ENCODE results near the gene MAPK4. TPM values are rescaled to one million over a fixed set of nuclear protein-coding genes. Genes with fewer than 3 reads are reported as not detected.
A peak's percentile ranks its signal among the peaks of the same experiment; 100 is the strongest.

Gene MAPK4
- total RNA-seq, 1 donor from 2014 or later, result not detected

DNA sequence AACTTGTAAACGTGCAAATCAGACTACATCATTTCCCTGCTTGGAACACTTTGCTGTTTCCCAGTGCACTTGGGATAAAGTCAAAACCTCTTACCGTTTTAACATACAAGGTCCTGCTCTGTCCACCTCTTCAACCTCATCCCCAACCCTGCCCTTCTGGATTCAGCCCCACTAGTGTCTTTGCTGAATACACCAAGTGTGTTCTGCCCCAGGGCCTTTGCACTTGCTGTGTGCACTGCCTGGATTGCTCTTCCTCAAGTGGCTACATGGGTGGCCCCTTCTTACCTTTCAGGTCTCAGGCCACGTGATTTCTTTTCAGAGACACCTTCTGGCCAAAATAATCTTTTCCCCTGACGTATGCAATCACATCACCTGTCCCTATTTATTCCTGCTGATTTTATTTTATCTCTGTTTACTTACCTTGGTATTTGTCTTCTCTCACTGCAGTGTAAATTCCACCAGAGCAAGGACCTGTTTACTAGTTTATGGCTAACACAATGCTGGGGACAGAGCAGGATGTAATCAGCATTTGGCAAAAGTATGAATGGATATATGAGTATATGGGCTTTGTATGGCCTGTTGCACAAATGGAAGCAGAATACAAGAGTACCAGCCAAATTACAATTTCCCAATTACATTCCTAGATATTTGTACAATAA is 63.9 kb downstream of the MAPK4 start:
- no peak for DNase-seq (ENCODE audit: low read depth in 2 of 2)

DNA sequence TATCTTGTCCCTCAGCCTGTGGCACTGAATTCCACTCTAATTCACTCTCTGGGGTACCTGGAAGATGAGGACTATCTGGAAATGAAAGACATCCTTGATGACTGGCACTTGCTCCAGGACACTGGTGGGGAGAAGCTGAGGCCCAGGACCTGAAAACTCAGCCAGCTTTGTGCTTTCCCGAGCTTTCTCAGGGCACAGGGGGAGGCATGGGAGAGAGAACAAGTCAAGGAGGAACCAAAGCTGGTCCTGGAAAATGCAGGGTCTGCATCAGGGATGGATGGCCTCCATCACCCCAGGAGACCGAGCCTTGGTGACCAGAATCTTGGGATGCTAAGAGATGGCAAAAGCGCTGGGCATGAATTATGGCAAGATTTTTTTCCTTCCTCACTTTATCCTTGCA is 65.1 kb downstream of the MAPK4 start:
- no peak for DNase-seq (ENCODE audit: low read depth in 2 of 2)

DNA sequence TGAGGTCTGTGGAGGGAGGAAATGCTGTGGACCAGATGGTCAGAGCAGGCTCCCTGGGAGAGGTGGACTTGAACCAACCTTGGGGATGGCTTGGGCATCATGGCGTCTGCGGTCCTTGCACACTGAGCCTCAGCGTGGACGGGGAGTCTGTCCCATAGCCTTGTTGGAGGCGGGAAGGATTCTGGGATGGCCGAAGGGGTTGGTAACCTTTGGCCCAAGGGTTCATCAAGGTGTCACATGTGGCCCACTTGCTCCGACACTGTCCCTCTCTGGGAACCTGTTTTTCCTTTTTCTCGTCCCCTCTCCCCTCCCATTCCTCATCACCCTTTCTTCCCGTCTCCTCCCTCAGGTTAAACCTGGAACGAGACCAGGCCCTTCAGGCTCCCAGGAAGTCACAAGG is 66.4 kb downstream of the MAPK4 start:
- no peak for DNase-seq (ENCODE audit: low read depth in 2 of 2)

DNA sequence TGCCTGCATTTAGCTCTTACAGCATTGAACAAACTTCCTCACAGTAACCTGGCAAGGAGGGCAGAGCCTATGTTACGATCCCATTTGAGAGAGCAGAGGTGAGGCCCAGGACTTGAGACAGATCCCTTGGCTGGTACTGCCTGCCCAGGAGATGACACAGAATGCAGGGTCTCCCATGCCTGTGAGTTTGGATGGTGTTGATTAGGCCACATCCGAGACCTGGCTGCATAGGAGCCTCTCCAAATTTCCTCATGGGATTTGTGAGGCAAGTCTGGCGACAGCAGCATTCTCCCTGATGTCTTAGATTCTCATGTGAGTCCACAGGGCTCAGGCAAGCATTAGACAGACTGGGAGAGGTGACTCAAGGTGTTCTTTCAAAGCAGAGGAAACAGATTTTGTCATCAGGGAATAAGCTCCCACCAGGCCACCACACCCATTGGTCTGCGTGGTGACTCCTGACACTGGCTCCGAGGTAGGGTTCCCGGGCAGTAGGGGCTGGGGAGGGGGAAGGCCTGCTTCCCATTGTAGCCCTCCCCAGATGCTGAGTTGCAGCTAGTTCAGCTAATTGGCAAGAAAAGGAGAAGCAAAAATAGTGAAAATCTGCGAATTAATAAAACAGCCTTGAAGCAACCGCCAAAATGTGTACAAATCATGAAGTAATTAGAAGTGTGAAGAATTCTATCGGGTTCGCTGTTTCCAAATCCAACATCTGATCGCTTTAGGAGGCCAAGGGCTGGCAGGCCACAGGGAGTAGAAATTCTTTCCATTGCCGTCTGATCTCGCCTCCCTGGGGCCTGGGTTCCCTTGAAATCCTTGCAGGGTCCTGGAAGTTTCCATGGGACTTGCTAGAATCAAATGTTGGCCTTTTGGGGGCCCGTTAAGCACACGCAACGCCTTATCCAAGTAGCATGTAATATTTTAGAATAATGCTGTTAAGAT is 68.0 kb downstream of the MAPK4 start:
- no peak for DNase-seq (ENCODE audit: low read depth in 2 of 2)

DNA sequence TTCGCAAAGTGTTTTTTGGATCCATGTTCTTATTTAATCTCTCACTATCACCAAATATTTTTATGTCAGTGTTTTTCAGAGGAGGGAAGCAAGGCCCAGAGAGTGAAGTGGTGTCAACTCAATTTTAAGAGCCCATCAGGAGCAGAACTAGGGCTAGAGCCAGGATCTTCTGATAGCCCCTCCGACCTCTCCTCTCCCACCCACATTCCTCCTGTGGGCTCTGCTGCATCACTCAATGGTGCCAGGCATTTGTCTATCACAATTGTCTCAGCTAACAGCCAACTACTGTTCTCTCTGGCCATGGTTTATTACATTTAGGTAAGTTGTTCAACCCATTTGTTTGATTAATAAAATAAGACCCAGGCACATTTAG is 68.6 kb downstream of the MAPK4 start:
- DNase-seq (ENCODE audit: low read depth in 2 of 2), result no peak

DNA sequence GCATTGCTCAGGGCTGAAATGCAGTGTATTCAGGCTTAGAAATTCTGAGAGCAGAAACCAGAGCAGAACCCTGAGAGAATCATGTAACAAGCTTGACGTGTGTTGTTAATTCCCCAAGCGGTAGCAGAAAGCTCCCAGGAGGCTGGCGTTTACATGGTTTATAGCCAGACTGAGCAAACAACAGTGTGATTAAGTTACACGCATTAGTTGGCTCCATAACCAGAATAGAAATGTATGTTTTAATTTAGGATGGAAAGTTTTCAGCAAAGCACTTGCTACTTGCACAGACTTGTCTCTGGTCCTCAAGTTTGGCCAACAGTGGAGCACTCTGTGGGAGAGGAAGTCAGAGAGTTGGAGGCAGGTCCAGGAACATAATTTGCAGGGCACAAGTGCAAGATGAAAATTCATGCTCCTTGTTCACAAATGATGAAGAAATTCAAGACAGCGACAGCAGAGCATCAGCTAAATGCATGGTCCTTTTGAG is 69.3 kb downstream of the MAPK4 start:
- no peak for DNase-seq (ENCODE audit: low read depth in 2 of 2)

DNA sequence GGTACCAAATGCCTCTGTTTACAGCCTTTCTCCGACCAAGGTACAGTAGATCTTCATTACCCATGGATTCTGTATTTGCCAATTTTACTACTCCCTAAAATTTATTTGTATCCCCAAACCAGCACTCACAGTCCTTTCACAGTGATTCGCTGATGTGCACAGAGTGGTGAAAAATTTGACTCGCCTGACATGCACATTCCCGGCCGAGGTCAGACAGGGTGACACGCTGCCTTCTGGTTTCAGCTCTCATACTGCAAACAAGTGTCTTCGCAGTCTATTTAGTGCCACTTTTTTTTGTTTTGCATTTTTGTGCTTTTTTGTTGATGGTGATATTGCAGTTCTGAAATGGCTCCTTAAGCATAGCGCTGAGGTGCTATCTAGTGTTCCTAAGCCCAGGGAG is 71.0 kb downstream of the MAPK4 start:
- DNase-seq (ENCODE audit: low read depth in 2 of 2), result no peak

DNA sequence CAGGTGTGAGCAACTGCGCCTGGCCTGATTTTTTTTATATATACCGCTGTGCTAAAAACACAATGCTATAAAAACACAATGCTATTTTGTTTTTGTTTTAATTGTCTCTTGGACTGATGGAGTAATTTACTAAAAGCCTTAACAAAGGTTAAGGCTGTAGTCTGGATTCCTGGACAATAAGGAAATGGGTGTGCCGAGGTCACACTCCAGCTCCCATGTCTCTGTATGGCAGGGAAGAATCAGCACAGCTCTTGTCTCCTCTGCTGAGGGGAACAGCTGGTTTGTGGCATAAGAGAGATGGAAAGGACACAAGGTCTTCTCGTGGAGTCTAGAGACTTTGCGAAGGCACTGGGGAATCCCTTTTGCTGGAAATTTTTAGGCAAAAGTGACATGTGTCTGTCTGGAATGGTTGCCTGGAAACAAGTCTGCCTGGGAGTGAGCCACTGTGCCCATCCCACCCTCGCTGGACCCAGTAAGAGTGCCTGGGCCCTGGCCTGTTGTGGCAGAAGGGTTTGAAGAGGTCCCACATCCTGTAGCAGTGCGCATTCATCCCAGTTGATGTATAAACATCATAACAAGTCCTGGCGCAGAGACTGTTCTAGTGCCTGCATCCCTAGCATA is 73.1 kb downstream of the MAPK4 start:
- no peak for DNase-seq (ENCODE audit: low read depth in 2 of 2)

DNA sequence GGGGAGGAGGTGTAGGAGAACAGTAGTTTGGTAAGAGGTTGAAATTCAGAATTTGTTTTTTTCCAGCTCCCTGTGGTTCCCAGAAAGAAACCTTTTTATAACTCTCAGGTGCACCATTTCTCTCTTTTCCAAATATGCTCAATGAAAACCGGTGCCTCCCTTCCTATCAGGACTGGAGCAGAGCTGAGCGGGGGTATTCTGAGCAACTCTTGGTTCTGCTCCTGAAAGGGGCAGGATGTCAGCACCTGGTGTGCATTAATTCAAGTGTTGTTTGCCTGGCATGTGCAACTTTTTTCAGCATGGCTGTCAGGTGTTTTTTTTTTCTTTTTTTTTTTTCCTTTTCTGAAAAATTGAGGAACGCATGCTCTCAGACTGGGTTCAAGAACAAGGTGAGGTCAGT is 74.1 kb downstream of the MAPK4 start:
- DNase-seq (ENCODE audit: low read depth in 2 of 2), result no peak

DNA sequence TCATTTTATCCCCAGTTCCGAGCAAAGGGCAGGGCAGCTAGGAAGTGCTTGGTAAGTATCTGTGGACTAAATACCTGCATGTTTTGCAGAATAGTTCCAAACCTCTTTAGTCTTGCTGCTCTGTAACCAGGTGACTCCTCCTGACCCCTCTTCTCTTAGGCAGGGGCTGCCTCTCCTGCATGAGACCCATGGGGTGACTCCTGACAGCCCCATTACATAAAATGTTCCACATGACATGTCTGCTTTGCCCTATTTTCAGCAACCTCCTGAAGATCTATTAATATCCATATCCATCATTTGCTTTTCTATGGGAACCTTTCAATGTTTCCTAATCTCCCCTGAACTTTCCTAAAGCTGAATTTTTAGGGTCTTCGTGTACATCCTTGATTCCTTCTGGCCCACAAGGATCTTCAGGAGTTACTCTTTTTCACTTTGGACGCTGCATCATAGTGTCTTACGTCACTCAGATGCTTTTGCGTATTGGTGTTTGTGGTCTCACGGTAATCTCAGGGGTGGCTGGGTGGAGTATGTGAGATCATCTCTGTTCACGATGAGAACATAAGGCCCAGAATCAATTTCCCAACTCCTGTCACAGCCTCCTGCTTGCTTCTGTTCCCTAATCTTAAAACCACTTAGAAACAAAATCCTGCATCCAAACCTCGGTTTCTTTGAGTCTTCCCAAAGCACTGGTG is 76.6 kb downstream of the MAPK4 start:
- no peak for DNase-seq (ENCODE audit: low read depth in 2 of 2)

DNA sequence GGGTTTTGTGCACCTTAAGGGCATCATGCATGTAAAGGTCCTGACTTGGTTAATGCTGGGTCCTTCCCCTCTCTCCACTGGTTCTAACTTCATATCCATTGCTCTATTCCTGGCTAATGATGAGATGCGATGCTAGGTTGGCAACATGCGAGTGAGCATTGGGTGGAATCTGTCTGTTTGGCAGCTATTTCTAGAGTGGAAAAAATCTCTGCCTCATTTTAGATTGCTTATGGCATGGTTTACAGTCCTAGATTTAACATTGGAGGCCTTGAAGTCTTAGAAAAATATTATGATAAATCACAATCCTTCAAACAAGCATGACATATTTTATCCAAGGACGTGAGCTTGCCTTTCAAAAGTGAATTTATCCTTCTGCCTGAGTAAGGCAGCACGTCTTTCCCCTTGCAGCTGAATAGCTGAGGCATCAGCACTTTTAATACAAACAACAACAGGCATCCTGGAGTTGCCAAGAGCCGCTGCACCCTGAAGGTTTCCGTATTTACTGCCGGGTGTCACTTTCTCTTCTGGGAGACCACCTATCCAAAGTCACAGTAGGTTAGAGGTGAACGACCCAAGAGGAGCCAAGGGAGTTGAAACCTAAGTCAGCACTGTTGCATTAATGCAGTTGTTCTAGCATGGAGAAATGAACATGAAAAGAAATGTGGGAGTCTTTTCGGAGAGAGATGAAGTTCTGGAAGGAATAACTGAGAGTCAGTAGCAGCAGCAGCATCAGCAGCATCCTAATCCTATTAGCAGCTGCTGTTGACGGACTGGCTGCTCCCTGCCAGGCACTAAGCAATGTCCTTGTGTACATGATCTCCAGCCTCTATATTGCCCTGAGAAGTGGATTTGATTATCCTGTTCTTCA is 78.4 kb downstream of the MAPK4 start:
- no peak for DNase-seq (ENCODE audit: low read depth in 2 of 2)

DNA sequence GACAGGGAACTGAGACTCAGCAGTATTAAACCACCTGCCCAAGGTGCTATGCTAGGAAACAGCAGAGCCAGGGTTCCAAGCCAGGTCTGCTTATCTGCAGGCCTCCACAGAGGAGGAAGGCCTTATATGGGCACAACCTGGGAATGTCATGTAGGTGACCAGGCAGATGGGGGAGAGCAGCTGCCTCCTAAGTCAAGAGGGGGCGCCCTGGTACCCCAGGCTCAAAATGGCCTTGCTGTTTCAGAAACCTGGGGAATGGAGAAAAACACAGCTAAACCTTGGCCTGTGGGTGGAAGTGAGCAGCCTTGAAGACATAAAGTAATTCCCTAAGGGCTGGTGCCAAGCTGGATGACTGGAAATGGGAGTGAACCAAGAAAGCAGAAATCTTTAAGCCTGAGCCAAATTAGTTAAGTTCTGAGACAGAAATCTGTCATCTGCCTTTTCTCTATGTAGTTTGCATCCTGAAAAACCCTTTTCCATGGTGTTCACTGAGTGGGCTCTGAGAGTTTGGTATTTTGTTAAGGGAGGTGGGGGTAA is 79.1 kb downstream of the MAPK4 start:
- no peak for DNase-seq (ENCODE audit: low read depth in 2 of 2)

DNA sequence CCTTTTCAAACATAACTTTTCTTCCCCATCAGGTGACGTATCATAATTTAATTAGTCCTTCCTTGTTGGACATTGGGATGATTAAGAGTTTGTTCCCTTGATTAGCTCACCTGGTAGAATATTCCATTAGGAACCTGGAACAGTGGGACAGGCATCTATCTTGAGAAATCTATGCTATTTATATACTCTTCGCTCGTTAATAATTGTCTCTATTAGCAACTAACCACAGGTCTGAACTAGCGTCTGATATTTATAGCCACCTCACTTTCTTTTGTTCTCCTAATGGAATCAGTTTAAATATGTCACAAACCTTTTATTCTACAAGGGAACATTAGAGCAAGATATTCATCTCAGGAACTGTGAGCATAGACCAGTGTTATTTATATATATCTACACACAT is 79.8 kb downstream of the MAPK4 start:
- no peak for DNase-seq (ENCODE audit: low read depth in 2 of 2)

DNA sequence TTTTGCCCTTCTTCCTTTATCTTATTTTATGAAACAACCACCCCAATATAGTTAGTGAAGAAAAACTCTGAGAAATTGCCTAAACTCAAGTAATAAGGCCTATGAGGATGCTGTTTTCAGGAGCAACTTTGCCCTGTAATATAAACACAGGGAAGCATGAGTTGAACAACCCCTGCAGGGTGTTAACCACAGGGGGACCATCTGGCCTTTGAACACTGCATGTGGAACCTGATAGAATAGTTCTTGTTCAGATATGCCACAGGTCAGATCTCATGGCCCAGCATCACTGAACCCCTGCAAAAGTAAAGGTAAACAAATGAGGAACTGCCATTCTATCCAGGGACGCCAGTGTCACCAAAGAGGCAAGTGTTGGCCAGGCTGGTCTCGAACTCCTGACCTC is 82.6 kb downstream of the MAPK4 start:
- DNase-seq (ENCODE audit: low read depth in 2 of 2), result no peak

DNA sequence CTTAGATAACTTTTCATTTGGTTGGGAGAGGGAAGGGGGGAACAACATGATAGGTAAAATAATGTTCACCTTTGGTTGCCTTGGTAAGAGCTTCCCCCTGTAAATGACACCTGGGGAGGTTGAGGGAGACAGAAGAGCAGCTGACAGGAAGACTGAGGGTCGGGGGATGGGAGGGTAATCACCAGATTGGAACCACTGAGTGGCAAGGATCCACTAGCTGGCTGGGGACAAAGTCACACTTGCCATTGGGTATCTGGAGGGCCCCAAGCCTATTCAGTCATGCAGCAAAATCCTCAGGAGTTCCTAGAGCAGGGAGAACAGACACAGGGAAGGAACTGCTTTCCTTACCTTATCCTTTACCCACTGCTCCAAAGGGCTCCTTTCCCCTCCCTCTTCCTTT is 84.3 kb downstream of the MAPK4 start:
- DNase-seq (ENCODE audit: low read depth in 2 of 2), result no peak

DNA sequence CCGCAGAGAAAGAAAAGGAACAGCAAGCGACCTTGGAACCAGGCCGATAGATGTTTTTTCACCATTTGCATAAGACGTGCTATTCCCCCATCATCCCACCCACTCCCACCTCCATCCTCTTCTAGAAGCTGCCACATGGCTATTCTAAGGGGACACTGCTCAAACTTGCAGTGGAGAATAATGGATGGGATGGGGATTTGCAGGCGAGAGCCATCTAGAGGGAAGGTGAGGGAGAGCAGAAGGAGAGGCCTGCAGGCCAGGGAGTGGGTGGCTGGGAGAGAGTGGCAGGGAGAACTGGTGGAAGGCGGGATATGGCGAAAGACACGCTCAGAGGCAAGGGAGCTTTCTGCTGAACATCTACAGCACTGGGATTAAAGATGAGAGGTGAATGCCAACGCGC is 84.9 kb downstream of the MAPK4 start:
- DNase-seq (ENCODE audit: low read depth in 2 of 2), result peak in 1 of 2 donors; percentile 3

DNA sequence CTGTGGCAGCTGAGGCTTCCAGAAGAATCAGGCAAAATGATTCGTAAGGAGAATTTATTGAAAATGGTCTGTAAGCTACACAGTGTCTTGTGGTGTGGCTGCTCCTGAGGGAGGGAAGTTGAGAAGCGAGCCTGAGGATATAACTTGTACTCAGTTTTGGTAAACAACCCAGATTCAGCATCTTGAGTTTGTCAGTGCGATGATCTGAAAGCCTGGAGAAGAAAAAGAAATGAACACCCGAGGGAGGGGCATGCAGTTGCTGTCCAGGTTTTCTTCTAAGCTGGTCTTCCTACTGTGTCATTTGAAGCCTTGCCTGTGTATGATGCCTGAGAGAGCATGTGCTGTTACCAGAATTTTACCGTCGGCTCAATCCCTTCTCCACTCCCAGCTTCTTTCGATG is 87.3 kb downstream of the MAPK4 start:
- DNase-seq (ENCODE audit: low read depth in 2 of 2), result no peak

DNA sequence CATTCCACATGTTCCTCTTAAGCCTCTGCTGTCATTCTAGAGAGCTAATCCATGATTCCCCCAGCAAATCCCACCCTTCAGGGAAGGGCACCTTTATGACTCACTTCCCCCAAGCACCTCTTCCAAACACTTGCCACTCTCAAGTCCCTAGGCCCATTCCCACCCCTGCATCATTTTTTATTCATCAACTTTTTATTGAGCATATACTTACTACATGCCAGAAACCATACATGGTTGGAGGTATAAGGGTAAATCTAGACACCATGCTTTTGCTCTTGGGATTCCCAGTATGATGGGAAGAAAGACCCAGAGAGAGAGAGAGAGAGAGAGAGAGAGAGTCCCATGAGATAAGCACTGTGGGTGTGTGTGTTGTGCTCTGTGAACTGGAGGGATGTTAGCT is 87.9 kb downstream of the MAPK4 start:
- no peak for DNase-seq (ENCODE audit: low read depth in 2 of 2)

DNA sequence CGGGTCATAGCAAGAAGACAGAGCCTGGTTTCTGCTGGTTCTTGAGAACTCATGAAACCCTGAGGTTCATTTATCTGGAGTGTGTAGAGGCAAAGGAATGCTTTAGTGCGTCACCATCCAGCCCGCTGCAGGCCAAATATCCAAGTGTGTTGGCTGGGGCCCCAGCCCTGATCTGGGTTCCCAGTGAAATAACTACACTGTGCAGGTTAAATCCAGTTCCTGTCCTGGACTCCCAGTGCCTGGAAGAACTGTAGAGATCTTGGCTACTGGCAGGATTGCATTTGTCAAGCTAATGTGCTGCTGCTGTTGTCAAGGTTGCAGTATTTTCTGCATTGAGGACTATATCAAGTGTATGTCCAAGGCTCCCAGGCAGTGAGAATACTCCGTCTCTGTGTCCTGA is 89.9 kb downstream of the MAPK4 start:
- no peak for DNase-seq (ENCODE audit: low read depth in 2 of 2)

DNA sequence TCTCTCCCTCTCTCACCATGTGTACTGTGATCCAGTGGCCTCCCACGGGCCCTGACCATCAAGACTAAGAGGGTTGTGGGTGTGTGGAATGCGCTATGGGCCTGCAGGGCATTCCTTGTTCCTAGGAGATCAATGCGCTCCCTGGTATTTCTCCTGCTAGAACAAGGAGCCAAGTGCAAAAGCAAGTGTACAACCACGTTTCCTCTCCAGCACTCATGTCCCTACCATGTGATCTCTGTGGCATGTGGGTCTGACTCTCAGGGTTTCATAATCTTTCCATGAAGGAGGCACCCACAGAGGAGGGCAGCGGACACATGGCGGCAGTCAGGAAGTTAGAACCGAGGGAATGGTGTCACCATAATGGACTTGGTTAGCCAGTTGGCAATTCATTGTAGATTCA is 91.4 kb downstream of the MAPK4 start:
- no peak for DNase-seq (ENCODE audit: low read depth in 2 of 2)

Data from lung microvascular endothelial cell (primary cell).